AG09309 (cell line): ENCODE data around the gene EFHD2.
"Not testable (repeated sequence)": the region's sequence is repeated elsewhere in the genome, so short reads cannot be mapped to it uniquely, and the experiment has no call there.

Experiments
- DNase-seq: peaks from one replicate; pipeline ENCODE4 v3.0.0-alpha.2; 2010; ENCODE audit warnings: low read depth
- H3K4me3 ChIP-seq: 2 replicates; pipeline ENCODE4 v1.5.1; 2011; ENCODE audit warnings: mild to moderate bottlenecking, low read depth, low read length, moderate library complexity; ENCODE audit not compliant: control insufficient read depth
- TF ChIP-seq, protein P1 (sequence below): IDR thresholded peaks from 2 replicates; pipeline ENCODE4 v1.5.1; 2011; ENCODE audit warnings: mild to moderate bottlenecking, low read depth, low read length, inconsistent platforms; ENCODE audit not compliant: insufficient read depth, control insufficient read depth; ENCODE audit errors: missing control alignments

EFHD2 gene

DNA sequence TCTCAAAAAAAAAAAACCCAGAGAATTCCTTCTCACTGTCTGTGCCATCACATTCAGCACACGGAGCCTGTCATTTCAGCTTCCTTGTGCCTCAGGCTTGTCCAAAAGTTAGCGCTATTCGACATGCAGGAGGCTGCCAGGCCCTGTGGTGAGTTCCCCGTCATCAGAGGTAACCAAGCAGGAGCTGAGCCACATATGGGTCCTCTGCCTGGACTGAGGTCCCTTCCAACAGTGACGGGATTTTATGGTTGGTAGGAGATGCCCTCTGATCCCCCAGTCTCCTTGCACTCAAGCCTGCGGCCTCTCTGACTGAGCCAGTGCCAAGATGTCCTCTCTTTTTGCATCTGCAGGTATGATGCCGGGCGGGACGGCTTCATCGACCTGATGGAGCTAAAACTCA is 15.8 kb downstream of the EFHD2 start:
- TF ChIP-seq, protein P1, sequence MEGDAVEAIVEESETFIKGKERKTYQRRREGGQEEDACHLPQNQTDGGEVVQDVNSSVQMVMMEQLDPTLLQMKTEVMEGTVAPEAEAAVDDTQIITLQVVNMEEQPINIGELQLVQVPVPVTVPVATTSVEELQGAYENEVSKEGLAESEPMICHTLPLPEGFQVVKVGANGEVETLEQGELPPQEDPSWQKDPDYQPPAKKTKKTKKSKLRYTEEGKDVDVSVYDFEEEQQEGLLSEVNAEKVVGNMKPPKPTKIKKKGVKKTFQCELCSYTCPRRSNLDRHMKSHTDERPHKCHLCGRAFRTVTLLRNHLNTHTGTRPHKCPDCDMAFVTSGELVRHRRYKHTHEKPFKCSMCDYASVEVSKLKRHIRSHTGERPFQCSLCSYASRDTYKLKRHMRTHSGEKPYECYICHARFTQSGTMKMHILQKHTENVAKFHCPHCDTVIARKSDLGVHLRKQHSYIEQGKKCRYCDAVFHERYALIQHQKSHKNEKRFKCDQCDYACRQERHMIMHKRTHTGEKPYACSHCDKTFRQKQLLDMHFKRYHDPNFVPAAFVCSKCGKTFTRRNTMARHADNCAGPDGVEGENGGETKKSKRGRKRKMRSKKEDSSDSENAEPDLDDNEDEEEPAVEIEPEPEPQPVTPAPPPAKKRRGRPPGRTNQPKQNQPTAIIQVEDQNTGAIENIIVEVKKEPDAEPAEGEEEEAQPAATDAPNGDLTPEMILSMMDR = no peak
- no peak overlapping the region for H3K4me3 ChIP-seq
- no peak for DNase-seq

DNA sequence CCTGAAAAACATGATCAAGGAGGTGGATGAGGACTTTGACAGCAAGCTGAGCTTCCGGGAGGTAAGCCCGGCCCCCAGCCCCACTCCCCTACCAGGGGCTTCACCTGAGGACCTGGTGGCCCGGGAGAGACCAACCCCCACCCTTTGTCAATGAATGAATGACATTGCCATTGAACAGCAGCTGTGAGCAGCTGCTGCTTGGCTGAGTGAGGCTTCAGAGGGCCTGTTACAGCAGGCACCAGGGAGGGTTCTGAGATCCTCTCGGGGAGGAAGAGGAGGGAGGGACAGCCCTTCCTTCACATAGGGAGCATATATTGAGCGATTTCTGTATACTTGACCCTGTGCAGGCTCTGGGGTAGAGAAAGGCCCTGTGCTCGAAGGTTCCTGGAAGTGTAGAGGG is 16.3 kb downstream of the EFHD2 start:
- no peak overlapping the region for H3K4me3 ChIP-seq
- TF ChIP-seq, protein P1 = no peak
- no peak for DNase-seq

DNA sequence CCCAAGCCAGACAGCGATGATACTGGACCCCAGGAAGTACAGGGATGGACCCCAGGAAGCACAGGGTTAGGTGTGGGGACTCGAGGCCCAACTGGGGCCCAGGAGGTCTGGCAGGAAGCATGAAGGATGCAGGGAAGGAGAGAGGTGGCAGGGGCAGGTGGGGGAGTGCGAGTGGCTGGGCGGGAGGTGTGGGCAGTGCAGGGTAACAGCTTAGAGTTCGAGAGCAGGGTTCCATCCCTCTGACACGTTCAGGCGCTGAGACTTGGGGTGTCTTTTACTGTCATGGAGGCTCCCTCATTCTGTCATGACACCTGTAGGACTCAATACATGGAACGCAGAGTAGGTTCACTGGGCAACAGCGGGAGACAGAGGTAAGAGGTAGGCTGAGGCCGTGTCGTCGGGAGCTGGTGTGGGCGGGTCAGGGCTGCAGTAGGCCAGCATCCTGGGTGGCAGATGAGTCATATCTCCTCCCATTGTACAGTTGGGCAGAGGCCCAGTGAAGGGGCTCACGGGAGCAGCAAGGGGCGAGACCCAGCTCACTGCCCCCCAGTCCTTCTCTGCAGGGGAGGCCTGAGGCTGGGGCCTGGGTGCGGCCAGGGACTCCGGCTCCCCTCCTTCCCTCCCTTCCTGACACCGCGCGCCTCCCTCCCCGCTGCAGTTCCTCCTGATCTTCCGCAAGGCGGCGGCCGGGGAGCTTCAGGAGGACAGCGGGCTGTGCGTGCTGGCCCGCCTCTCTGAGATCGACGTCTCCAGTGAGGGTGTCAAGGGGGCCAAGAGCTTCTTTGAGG is 17.0 kb downstream of the EFHD2 start:
- H3K4me3 ChIP-seq = no peak overlapping the region
- TF ChIP-seq, protein P1 = no peak
- no peak for DNase-seq

DNA sequence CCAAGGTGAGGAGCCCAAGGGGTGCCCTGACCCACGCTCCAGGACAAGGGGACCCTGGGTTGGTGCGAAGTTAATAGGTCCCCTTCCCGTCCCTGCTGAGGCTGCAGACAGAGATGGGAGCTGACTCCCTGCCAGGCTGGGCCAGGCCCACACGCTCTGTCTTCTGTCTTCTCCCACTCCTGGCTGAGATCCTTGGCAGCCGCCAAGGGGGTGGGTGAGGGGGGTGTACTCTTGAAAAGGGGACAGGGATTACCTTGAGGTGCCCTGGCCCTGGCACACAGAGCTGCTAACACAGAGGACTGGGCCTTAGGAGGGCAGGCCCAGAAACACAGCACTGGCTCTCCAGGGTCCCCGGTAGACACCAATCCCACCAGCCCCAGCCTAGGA is 17.6 kb downstream of the EFHD2 start:
- DNase-seq = no peak
- H3K4me3 ChIP-seq = no peak overlapping the region

DNA sequence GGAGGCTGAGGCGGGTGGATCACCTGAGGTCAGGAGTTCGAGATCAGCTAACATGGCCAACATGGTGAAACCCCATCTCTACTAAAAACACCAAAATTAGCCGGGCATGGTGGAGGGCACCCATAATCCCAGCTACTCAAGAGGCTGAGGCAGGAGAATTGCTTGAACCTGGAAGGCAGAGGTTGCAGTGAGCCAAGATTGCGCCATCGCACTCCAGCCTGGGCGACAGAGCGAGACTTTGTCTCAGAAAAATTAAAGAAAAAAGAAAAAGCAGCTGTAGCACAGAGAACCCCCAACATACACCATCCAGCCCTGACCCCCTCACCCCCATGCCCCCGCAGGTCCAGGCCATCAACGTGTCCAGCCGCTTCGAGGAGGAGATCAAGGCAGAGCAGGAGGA is 18.6 kb downstream of the EFHD2 start:
- not testable (repeated sequence) for DNase-seq, H3K4me3 ChIP-seq

More for the DNA sequence above, 17.6 kb downstream of the EFHD2 start:
- TF ChIP-seq, protein P1 = no peak

DNA sequence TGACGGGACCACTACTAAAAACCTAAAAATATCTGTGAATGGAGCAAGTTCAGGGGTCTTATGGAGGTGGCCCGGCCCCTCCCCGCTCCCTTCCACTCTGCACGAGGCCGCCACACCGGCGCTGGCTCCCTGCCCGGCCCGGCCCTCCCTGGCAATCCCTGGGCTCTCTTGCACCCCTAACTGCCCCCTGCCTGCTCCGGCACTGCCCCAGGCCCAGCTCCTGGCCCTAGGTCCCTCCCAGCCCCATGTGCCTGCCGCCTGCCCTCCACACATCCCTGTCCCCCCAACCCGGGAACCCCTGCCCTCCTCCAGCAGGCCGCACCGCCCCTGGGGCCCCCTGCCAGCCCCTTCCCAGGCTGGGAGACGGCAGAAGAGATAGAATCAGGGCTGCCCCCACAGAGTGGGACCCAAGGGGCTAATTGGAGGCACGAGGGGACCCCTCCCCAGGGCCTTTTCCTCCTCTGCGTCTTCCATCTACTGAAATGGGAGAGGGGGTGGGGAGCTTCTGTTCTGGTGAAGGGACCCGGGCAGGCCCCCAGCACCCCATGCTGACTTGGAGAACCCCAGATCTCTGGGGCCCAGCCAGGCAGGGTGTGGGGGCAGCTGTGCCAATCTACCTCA is 19.2 kb downstream of the EFHD2 start:
- TF ChIP-seq, protein P1 = no peak
- H3K4me3 ChIP-seq = no peak overlapping the region
- DNase-seq = no peak

DNA sequence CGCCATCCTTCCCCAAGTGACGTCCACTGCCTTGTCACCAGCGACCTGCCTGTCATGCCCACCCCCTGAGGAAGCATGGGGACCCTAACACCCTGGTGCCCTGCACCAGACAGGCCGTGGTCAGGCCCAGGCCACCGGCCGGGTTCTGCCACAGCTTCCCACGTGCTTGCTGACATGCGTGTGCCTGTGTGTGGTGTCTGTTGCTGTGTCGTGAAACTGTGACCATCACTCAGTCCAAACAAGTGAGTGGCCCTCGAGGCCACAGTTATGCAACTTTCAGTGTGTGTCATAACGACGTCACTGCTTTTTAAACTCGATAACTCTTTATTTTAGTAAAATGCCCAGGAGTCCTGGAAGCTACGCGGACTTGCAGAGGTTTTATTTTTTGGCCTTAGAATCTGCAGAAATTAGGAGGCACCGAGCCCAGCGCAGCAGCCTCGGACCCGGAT is 20.0 kb downstream of the EFHD2 start:
- H3K4me3 ChIP-seq = no peak overlapping the region
- DNase-seq = no peak
- TF ChIP-seq, protein P1 = no peak
